HG02981 (cell line): ENCODE data around the gene HS2ST1.
"Not testable (repeated sequence)": the region's sequence is repeated elsewhere in the genome, so short reads cannot be mapped to it uniquely, and the experiment has no call there.

ENCODE experiments used
- ATAC-seq: cut with Tn5 transposase; IDR thresholded peaks from one replicate; pipeline ENCODE4 v1.9.1; 2021; ENCODE audit warnings: mild to moderate bottlenecking, moderate library complexity; ENCODE audit not compliant: unreplicated experiment

The HS2ST1 gene

DNA sequence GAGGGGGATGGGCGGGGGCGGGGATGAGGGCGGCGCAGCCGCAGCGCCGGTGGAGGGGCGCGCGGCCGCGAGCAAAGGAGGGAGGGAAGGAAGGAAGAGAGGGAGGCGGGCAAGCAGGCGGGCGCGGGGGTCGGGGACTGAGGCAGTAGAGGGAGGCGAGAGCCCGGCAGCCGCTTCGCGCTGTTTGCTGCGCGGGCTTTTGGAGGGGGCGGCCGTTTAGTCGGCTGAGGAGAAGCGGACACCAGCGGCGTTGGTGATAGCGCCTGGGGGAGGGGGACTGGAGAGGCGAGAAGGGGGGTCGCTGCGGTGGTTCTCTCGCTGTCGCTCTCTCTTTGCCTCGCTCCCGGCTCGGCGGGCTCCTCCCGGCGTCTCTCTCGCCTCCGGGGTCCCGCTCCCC lies at the start of gene HS2ST1:
Gene HS2ST1, plus strand, starts transcription at position 35 of the 397 bp plus-strand sequence.
- no peak for ATAC-seq

DNA sequence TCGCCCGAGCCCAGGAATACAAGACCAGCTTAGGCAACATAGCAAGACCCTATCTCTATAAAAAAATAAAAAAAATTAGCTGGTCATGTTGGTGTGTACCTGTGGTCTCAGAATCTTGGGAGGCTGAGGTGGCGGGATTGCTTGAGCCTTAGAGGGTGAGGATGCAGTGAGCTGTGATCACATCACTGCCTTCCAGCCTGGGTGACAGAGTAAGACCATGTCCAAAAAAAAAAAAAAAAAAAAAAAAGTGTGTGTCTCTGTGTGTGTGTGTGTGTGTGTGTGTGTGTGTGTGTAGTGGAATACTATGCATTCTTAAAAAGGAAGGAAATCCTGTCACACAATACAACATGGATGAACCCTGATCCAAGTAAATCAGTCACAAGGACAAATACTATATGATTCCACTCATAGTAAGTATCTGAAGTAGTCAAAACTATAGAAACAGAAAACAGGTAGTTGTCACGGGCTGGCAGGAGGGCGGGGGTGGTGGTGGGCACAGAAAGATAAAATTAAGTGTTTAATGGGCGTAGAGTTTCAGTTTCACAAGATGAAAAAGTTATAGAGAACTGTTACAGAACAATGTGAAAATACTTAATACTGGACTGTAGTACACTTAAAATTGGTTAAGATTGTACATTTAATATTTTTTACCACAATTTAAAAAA lies 48.3 kb upstream of the HS2ST1 start:
- peak; percentile 65 for ATAC-seq

DNA sequence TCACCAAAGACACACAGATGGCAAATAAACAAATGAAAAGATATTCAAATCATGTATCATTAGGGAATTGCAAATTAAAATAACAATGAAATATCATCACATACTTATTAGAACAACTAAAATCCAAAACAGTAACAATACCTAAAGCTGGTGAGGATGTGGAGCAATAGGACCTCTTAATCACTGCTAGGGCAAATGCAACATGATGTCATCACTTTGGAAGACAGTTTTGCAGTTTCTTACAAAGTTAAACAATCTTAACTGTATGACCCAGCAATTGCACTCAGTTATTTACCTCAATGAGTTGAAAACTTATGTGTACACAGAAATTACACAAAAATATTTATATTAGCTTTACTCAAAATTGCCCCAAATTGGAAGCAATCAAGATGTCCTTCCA lies 47.8 kb upstream of the HS2ST1 start:
- no peak for ATAC-seq

DNA sequence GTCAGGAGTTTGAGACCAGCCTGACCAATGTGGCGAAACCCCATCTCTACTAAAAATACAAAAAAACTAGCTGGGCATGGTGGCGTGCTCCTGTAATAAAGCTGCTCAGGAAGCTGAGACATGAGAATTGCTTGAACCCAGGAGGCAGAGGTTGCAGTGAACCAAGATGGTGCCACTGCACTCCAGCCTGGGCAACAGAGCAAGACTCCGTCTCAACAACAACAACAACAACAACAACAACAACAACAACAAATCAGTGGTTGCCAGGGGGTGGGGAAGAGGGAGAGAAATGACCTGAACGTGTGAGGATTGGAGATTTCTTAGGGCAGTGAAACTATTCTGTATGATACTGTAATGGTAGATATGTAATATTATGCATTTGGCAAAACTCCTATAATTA lies 47.2 kb upstream of the HS2ST1 start:
- not testable (repeated sequence) for ATAC-seq

DNA sequence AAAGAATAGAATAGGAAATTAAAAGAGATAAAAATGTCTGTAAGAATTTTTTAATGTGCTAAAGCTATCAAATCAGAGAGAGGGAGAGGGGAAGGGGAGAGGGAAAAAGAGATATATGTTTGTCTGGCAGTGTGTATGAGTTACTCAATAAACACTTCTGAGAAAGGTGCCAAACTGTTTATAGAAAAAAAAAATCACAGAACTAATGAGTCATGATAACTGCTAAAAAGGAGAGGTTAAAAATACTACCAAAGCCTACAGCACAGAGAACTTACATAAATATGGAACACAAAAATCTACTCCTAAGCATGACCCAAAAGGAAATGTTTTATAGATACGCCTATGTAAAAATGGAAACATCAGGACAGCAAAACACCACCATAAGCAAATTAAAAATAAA lies 46.0 kb upstream of the HS2ST1 start:
- ATAC-seq = no peak

DNA sequence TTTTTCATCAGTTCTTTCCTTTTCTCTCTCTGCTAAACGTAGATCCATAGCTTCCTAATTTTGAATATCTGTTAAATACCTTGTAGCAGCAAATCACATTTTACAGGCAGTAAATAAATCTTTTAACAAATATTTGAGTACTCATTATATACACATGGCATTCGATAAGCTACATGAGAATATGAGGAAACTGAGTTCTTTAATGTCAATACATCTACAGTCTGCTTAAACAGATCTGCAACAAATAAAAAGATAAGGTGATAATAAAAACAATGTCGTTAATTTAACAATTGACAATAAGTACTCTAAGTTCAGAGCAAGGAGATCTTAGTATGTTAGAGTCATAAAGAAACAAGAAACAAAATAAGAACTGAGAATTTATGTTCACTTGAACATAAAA lies 43.4 kb upstream of the HS2ST1 start:
- ATAC-seq = no peak

DNA sequence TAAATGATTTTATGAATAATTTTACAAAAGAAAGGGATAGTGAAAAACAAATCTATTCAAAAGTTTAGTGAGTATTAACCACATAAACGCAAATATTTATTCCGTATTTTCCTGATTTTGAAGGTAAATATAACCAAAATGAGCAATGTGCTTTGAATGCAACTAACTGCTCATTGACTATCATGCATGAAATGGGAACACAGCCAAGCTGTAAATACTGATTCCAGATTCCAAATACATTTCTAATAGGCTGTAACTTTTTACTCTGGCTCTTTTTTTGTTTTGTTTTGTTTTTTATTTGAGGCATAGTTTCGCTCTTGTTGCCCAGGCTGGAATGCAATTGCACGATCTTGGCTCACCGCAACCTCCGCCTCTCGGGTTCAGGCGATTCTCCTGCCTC lies 42.3 kb upstream of the HS2ST1 start:
- ATAC-seq = no peak

DNA sequence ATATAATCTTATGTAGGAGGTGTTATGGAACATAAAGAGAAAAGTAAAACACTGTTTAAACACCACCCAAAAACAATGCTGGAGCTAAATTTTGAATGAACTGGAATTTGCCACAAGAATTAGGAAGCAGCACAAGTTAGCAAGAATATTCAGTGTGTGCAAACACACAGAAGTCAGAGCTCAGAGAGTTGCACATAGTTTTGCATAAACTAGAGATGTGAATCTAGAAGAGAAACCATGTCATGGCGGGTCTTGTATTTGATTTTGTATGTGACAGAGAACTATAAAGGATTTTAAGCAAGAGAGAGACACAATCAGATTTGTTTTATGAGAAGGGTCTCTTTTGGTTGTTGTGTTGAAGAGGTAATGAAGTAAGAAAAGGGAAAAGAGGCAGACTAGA lies 38.7 kb upstream of the HS2ST1 start:
- ATAC-seq = no peak

DNA sequence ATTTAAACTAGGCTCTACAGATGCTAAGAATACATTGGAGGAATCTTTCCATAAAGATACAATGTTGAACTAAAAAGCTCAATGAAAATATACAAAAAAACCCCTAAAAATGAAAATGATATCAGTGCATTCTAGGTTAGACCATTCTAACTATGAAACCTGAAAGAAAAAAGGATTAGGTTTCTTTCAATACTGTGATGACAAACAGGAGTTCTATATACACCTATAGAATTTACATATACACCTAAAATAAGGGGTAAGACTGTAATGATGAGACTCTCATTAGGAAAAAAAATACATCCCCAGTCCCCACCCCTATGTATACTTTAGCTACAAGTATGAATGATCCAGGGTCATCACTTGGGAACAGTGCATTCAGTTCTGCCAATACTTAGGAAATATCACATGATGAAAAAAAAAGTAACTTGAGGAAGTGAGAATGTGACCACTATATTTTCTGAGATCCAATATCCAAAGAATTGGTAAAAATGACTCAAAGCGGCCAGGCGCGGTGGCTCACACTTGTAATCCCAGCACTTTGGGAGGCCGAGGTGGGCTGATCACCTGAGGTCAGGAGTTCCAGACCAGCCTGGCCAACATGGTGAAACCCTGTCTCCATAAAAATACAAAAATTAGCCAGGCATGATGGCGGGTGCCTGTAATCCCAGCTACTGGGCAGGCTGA lies 26.8 kb upstream of the HS2ST1 start:
- peak; percentile 79 for ATAC-seq

DNA sequence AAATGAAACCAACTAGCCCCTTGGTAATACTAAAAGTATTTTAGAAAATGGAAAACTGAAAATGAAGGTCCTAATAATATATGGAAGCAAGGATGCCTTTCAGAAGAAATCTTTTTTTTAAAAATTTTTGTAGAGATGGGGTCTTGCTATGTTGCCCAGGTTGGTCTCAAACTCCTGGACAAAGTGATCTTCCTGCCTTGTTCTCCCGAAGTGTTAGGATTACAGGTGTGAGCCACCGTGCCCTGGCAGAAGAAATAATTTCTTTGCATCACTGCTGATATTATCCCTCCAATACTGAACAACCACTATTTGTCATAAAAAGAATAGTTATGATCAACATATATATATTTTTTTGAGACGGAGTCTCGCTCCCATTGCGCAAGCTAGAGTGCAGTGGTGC lies 26.1 kb upstream of the HS2ST1 start:
- no peak for ATAC-seq

DNA sequence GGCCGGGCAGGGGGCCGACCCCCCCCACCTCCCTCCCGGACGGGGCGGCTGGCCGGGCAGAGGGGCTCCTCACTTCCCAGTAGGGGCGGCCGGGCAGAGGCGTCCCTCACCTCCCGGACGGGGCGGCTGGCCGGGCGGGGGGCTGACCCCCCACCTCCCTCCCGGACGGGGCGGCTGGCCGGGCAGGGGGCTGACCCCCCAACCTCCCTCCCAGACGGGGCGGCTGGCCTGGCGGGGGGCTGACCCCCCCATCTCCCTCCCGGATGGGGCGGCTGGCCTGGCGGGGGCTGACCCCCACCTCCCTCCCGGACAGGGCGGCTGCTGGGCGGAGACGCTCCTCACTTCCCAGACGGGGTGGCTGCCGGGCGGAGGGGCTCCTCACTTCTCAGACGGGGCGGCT lies 15.0 kb upstream of the HS2ST1 start:
- ATAC-seq = not testable (repeated sequence)

DNA sequence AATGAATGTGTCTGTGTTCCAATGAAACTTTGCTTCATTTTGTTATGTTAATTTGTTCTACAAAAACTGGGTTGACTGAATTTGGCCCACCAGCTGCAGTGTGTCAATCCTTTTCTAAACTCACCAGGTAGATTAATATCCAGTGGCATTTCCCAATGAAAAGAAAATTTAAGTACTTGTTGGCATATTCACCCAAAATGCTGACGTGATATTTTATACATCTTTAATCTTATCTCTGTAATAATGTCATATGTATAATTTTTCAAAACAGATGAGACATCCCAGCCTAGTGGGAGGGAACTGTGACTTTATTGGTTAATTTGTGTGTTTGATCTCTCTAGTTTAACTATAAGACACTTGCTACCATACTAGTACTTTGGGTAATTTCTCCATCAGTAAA lies 8.6 kb upstream of the HS2ST1 start:
- ATAC-seq = no peak

DNA sequence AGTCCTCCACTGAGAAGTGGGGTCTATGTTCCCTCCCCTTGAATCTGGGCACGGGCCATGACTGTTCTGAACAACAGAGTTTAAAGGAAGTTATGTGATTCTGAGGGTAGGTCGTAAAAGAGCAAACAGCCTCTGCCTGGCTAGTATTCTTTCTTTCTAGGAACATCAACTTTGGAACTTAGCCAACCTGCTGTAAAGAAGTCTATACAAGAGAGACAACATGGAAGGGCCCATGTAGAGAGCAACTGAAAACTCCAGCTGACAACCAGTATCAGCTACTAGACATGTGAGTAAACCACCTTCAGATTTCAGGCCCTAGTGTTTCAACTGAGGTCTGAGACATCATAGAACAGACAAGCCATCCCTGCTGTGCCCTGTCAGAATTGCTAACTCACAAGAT lies 8.0 kb upstream of the HS2ST1 start:
- ATAC-seq = no peak

DNA sequence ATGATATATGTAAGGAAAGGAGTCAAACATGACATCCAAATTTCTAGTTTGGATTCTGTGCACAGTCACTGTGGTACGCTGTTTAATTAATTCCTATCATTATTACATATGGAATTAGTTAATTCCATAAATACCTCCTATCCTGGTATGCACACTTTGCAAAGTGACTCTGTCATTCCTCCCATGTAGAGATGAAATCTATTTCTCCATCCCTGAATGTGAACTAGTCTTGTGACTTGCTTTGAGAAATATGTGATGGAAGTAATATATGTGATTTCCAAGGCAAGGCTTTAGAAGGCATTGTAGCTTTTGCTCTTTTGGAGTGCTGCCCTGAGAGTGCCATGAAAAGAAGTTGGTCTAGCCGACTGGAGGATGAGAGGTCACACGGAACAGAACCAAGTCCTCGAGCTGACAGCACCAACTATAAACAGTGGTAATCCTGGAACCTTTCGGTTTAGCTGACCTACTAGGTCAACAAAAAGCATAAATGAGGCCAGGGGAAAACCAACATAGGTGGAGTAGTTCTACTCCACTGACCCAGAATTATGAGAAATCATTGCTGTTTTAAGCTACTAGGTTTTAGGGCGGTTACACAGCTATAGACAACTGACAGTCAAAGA lies 2.0 kb upstream of the HS2ST1 start:
- ATAC-seq = no peak

DNA sequence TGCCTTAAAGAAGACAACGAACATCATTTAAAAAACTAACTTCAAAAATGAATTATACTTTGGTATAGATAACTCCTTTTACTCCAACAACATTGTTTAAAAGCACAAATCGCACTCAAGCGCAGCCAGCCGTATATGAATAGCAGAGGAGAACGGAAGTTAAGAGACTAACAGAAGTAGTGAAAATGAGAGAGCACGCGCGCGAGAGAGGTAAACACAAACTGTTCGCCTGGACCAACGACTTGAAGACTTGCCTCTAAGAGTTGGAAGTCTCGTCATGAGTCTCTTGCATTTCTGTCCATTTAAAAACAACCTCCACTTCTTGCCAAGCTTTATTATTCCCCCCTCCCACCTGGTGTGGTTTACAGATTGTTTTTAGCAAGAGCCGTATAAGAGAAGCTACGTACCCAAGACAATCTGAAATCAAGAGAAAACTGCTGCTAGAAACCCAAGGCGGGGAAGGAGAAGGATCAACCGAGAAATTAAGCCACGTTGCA lies 988 bp upstream of the HS2ST1 start:
- ATAC-seq = no peak

DNA sequence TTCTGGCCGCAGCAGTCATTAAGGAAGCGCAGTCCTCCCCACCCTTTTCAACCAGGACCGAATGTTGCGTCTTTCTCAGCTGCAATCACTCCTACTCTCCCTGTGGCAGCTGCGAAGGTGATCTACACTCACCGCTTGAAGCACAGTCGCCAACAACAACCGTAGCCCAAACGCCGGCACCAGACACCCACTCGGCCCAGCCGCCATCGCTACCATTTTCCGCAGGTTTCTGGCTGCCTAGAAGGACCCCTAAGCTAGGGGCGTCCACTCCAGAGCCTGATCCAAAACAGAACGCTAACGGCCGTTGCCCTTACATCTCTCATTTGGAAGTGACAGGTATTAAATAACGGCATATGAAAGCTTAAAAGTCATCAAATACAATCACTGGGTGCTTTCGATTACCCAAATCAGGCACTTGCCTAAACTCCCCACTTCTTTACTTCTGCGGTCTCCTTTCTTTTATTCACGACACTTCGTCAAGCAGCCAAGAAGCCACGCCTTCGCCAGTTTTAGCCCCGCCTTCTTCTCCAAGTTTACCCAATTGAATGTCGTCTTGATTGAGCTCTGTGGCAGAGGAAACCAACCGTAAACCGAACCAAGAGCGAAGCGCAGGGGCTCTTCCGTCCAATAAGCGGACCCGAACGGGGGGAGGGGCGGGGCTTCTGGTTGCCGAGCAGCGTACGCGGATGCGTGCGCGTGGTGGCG lies 387 bp upstream of the HS2ST1 start, which contains the start of gene SELENOF:
Gene SELENOF, minus strand, starts transcription at position 231 of the 705 bp plus-strand sequence. Its CDS starts 15 bp downstream, at position 216.
- ATAC-seq = peak; percentile 83

DNA sequence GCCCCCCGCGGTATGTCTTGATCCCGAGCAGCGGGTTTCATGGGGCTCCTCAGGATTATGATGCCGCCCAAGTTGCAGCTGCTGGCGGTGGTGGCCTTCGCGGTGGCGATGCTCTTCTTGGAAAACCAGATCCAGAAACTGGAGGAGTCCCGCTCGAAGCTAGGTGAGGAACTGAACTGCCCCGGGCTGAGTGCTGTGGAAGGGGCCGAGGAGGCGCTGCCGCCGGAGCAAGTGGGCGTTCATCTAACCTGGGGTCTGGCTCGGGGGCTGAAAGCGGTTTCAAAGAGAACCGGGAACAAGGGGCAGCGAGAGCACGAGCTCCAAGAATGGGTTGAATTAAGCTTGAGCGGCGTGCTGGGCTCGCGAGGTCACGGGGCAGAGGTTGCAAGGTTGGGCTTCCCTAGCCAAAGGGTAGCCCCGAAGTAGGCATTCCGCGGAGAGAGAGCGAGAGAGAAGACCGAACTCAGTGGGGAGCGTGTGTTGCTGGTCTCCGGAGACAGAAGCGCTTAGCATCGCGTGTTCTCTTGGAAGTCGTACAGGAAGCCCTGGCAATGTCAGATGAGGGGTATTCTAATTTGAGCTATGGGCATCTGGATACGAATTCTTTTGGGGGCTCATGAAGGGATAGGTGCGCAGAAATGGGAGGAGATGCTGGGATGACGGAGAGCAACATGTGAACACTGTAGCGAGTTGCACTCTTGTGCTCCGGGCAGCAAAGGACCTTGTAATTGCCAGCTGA lies 732 bp downstream of the HS2ST1 start:
- no peak for ATAC-seq

DNA sequence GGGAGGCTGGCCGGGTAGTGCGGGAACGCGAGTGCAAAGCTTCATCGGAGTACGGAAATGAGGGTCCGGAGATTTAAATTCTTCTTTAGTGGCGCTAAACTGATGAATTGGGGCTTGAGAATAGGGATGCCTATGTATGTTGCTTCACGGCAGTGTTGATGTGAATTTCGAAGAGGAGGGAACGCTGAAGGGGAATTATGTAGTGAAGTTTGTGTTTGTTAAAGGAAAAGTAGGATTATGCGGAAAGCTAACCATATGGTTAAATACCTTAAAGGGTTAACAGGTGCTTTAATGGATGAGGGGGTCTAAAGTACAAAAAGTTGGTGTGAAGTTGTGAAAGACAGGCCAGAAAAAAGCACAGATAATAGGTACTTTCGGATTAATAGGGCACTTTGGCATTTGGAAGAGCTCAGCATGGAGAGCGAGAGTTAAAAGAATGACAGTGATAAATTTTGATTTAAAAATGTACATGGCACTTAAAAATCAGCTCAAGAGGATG lies 1.4 kb downstream of the HS2ST1 start:
- ATAC-seq = no peak

DNA sequence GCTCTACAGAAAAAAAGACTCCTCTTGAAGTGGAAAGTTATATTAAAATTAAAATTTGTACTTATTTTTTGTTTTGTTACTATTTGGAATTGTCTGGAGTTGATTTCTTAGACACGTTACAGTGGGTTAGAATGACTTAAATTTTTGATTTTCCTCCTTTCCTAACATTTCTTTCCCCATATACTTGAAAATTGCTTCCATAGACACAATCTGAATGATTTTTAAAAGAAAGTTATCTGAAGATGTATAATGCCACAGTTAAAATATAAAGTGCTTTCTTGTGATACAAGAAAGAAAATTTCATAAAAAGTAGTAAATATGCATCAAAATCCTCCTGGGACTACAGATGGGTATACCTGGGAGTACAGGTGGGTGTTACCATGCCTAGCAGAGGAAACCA lies 2.3 kb downstream of the HS2ST1 start:
- ATAC-seq = no peak

DNA sequence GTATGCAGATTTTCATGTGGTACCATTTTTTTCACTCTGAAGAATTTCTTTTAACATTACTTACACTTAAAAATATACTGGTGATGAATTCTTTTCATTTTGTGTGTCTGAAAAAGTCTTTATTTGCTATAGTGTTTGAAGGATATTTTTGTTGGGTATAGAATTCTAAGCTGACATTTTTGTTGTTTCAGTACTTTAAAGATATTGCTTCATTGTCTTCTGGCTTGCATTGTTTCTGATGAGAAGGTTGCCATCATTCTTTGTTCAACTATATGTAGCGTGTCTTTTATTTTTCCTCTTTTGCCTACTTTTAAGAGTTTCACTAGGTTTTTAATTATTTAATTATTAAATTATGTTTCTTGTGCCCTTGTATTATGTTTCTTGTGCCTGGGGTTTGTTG lies 8.0 kb downstream of the HS2ST1 start:
- ATAC-seq = no peak
